ENCODE measurements around the gene LSAMP.

The LSAMP gene

DNA sequence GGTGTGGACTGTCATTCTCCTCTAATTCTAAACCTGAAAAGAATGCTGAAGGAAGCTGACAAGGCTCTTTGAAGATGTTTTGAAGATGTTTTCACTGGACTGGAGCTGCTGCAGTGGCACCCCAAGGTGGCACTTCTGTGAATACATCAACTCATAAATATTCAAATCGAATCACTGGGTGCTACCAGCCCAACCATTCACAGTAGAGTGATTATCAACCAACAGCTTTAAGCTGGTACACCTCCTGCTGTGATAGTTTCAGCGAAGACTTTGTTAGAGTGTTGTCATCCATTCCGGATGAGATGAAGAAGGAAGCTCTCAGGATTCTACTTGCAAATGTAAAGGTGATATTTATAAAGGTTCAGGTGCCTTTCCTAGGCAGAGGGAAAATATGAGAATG, 106.6 kb downstream of the LSAMP start:
- TF ChIP-seq, protein P1, sequence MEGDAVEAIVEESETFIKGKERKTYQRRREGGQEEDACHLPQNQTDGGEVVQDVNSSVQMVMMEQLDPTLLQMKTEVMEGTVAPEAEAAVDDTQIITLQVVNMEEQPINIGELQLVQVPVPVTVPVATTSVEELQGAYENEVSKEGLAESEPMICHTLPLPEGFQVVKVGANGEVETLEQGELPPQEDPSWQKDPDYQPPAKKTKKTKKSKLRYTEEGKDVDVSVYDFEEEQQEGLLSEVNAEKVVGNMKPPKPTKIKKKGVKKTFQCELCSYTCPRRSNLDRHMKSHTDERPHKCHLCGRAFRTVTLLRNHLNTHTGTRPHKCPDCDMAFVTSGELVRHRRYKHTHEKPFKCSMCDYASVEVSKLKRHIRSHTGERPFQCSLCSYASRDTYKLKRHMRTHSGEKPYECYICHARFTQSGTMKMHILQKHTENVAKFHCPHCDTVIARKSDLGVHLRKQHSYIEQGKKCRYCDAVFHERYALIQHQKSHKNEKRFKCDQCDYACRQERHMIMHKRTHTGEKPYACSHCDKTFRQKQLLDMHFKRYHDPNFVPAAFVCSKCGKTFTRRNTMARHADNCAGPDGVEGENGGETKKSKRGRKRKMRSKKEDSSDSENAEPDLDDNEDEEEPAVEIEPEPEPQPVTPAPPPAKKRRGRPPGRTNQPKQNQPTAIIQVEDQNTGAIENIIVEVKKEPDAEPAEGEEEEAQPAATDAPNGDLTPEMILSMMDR (IDR thresholded peaks at IDR 0.05), result no peak

DNA sequence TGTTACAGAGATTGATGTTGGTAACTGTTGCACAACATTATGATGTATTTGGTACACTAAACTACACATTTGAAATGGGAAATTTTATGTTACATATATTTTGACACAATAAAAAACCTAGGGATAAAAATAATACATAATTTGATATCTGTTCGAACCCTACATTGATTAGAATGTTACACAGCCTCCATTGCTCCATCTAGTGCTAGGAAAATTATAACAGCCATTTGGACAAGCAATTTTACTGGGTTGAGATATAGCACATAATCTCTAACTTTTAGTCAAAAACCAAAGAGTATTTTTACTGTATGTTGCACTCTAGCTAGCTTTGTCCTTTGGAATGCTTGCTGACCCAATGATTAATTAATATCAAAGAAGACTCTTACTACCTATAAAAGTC, 108.1 kb downstream of the LSAMP start:
- TF ChIP-seq, protein P1 (IDR thresholded peaks at IDR 0.05), result no peak

DNA sequence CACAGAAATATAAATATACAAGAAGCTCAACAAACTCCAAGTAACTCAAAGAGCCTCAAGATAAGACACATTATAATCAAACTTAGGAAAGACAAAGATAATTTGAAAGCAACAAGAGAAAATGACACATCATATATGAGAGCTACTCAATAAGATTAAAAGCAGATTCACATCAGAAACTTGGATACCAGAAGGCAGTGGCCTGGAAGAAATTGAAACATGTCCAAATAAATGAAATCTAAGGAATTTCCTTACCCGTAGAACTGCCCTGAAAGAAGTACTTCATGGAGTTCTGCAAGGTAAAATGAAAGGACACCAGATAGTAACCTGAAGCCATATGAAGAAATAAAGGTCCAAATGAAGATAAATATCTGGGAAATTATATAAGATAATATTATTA, 113.9 kb downstream of the LSAMP start:
- TF ChIP-seq, protein P1 (IDR thresholded peaks at IDR 0.05), result no peak

DNA sequence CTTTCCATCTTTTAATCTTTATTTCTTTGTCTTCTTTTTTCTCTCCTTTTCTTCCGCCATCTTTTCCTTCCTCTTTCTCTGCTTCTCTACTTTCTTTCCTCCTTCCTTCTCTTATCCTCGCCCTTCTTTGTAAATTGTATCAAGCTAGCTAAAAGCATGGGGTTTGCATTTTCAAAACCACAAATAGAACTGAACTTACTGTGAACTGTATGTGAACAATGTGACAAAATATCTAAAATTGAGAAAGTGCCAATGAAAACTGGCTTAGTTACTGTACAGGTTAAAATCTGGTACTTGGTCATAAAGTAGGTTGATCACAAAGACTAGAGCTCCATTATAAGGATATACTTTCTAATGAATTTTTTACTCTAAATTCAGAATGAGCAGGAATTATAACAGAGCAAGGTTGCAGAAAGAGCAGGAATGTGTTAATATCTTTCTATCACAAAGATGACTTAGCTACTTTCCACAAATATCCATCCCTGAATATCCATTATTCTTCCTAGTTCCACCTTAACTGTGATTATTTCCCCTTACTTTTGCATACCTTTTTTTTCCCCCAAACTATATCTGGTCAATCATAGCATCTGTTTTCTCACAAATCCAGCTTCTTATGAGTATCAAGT, 122.4 kb downstream of the LSAMP start:
- TF ChIP-seq, protein P1 (IDR thresholded peaks at IDR 0.05), result no peak

DNA sequence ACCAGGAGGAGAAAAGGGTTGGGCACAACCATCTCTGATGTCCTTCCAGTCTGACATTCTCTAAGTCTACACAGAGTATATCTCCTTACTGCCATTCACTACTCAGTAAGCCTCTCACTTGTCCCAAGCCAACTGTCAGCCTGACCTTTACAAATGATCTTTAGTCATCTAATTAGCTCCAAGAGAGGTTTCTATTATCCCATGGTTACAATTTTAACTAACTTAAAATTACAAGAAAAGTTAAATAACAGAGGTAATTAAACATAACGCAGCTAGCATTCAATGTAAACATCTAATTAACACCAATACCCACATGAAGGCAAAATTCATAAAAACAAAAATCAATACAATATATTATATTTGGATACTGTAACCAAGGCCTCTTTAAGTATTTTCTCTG, 126.9 kb downstream of the LSAMP start:
- TF ChIP-seq, protein P1 (IDR thresholded peaks at IDR 0.05), result no peak

DNA sequence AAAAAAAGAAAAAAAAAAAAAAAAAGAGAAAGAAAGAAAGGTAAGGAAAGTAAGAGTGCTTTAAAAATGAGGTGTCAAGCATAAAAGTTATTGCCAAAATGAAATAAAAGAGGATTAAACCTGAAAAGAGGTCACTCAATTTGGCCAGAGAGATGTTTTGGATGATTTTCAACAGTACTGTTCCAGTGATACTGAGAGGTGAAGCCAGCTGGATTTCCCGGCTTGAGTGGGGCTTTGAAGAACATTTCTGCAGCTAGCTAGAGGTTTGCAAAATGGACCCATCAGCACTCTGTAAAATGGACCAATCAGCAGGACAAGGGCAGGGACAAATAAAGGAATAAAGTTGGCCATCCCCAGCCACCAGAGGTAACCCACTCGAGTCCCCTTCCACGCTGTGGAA, 128.5 kb downstream of the LSAMP start:
- TF ChIP-seq, protein P1 (IDR thresholded peaks at IDR 0.05), result no peak

DNA sequence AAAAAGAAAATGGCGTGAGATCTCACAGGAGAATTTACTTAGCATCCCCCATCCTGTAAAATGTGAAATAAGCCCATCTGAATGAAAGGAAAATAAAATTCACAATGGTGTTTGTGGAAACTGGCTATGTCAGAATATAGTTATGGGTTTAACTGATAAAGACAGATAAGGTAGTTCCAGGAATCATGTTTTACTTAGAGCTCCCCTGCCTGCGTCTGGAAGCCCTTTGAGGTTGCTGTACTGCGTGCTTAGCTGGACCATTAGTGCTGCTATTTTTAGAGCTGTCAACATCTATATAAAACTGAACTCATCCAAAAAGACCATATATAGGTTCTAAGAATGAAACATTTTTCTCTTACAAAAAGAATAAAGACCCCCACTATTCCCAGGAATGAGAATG, 130.8 kb downstream of the LSAMP start:
- TF ChIP-seq, protein P1 (IDR thresholded peaks at IDR 0.05), result no peak

DNA sequence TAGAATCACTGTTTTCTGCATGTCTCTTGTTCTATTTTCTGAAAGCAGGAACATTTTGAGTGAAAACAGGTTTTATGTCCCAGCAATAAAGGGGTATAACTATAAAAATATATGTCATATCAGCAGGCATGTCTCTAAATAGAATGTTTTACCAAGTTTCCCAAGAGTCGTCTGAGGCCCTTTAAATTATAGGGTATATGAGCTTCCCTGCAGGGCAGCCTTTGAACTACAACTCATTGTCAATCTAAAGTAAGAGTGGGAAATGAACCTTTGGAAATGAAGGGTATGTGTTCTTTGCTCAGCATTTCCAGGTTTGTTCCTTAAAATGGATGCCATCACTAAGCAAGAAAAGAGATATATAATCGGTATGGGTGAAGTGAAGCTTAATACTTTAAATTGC, 138.6 kb downstream of the LSAMP start:
- TF ChIP-seq, protein P1 (IDR thresholded peaks at IDR 0.05), result no peak

Data from LNCAP (cell line).